ENCODE results near the gene SLC38A2. TPM values are rescaled to one million over a fixed set of nuclear protein-coding genes. Genes with fewer than 3 reads are reported as not detected.
A peak's percentile ranks its signal among the peaks of the same experiment; 100 is the strongest.

The SLC38A2 gene
- total and polyA plus RNA-seq, 2 donors (not counting 1 experiment from before 2014, with no cell fraction given), result 61.6 to 202 TPM

GRCh38 chr12:46382408-46382963 is 9.9 kb upstream of the SLC38A2 start:
- ChIA-PET CTCF (interaction anchor here (0.7 to 0.9 kb wide), 2 partner anchors 33 to 59 kb away, joined by 3 read pairs; no protein-coding TSS in a partner anchor), POLR2A (interaction anchor here (0.6 to 4.2 kb wide), 2 partner anchors 10 to 114 kb away, joined by 4 to 26 read pairs; partner anchors contain the start of genes SLC38A1 and SLC38A2)
- Mint-ChIP-seq H3K27me3 (no peaks in the 10 kb centered on the region), H3K9me3 (ENCODE audit: insufficient read depth) (no peaks in the 10 kb centered on the region), H3K4me3 (peak overlapping the region; percentile 90), H3K27ac (peak overlapping the region; percentile 98), H3K4me1 (peaks cover 40% of the 10 kb centered on the region)
- Histone ChIP-seq H3K9ac (ENCODE audit: low read length) (peak overlapping the region; percentile 93), H3K36me3 (replicated peaks in 1 of 2; ENCODE audit: control extremely low read depth in 1 of 2, control insufficient read depth in 1 of 2, extremely low read depth in 1 of 2, insufficient read depth in 2 of 2, low read length in 1 of 2) (no peaks in the 10 kb centered on the region), H3K4me3 (ENCODE audit: control extremely low read depth in 1 of 5, extremely low read depth in 1 of 5, insufficient read depth in 1 of 5, low read depth in 2 of 5, low read length in 4 of 5) (peak overlapping the region; percentile 49 to 94 (median 84)), H3K9me3 (ENCODE audit: control extremely low read depth in 1 of 3, control insufficient read depth in 2 of 3, insufficient read depth in 1 of 3, low read length in 2 of 3) (no peaks in the 10 kb centered on the region), H2AFZ (ENCODE audit: insufficient read depth, low read depth, low read length, poor library complexity, severe bottlenecking) (peak overlapping the region; percentile 90), H3K4me1 (ENCODE audit: control insufficient read depth in 2 of 2, insufficient read depth in 2 of 2, low read length in 2 of 2) (peaks cover 32 to 38% of the 10 kb centered on the region in 2 donors), H3K79me2 (ENCODE audit: control insufficient read depth, insufficient read depth, low read length) (peaks cover 14% of the 10 kb centered on the region), H3K27me3 (replicated peaks in 1 of 4; ENCODE audit: control extremely low read depth in 1 of 4, control insufficient read depth in 3 of 4, insufficient read depth in 4 of 4, low read length in 3 of 4) (no peaks in the 10 kb centered on the region), H4K20me1 (ENCODE audit: control insufficient read depth, insufficient read depth, low read length, poor library complexity, severe bottlenecking) (no peaks in the 10 kb centered on the region), H3K27ac (ENCODE audit: low read length in 2 of 2) (peak overlapping the region; percentile 94 to 97), H3K4me2 (replicated peaks; ENCODE audit: low read depth, low read length, poor library complexity, severe bottlenecking) (peak overlapping the region; percentile 82)
- no peak for TF ChIP-seq EZH2 (IDR thresholded peaks at IDR 0.05; ENCODE audit: borderline replicate concordance, insufficient read depth, low read depth, low read length, poor library complexity, severe bottlenecking)
- no peak for TF ChIP-seq CTCF (IDR thresholded peaks at IDR 0.05)
- 17% methylated on average over 3 of the region's 16 CpGs for WGBS (ENCODE audit: insufficient coverage)
- DNase-seq (no peak), ATAC-seq (ENCODE audit: low read depth) (no peak)
- intact Hi-C loops (cut with micrococcal nuclease), result loop anchor here (10.0 kb wide), 2 partner anchors 832 to 1168 kb away; partner anchors contain the start of gene ANO6

- H2AFZ ChIP-seq (ENCODE audit: insufficient read depth, low read depth, low read length, poor library complexity, severe bottlenecking), result no peak overlapping the region
Measured at GRCh38 chr12:46380881-46381280, 8.3 kb upstream of the SLC38A2 start.

More at GRCh38 chr12:46380881-46381280, 8.3 kb upstream of the SLC38A2 start:
- H3K4me3 ChIP-seq (ENCODE audit: control extremely low read depth in 1 of 5, extremely low read depth in 1 of 5, insufficient read depth in 1 of 5, low read depth in 2 of 5, low read length in 4 of 5), result no peak overlapping the region
- H3K27ac ChIP-seq (ENCODE audit: low read length in 2 of 2), result no peak overlapping the region
- Mint-ChIP-seq H3K9me3 (ENCODE audit: insufficient read depth) (no peaks in the 10 kb centered on the region), H3K27me3 (no peaks in the 10 kb centered on the region), H3K27ac (peak overlapping the region; percentile 5), H3K4me1 (peaks cover 27% of the 10 kb centered on the region), H3K4me3 (no peak overlapping the region)
- WGBS (ENCODE audit: insufficient coverage), result no CpG with 5 or more reads among the region's 1 CpG
- peaks cover 20 to 26% of the 10 kb centered on the region in 2 donors for H3K4me1 ChIP-seq (ENCODE audit: control insufficient read depth in 2 of 2, insufficient read depth in 2 of 2, low read length in 2 of 2)
- H4K20me1 ChIP-seq (ENCODE audit: control insufficient read depth, insufficient read depth, low read length, poor library complexity, severe bottlenecking), result no peaks in the 10 kb centered on the region
- ChIA-PET CTCF (interaction anchor here (1.0 kb wide), 2 partner anchors 164 to 256 kb away, joined by 3 read pairs; no protein-coding TSS in a partner anchor), POLR2A (no interaction called here)
- peaks cover 14% of the 10 kb centered on the region for H3K79me2 ChIP-seq (ENCODE audit: control insufficient read depth, insufficient read depth, low read length)
- no peak for ATAC-seq (ENCODE audit: low read depth)
- intact Hi-C loops (cut with micrococcal nuclease), result loop anchor here (10.0 kb wide), 2 partner anchors 834 to 1166 kb away; partner anchors contain the start of gene ANO6
- TF ChIP-seq CTCF (IDR thresholded peaks at IDR 0.05) (no peak), EZH2 (IDR thresholded peaks at IDR 0.05; ENCODE audit: borderline replicate concordance, insufficient read depth, low read depth, low read length, poor library complexity, severe bottlenecking) (no peak)
- H3K9ac ChIP-seq (ENCODE audit: low read length), result no peak overlapping the region
- DNase-seq, result no peak
- H3K27me3 ChIP-seq (replicated peaks in 1 of 4; ENCODE audit: control extremely low read depth in 1 of 4, control insufficient read depth in 3 of 4, insufficient read depth in 4 of 4, low read length in 3 of 4), result no peaks in the 10 kb centered on the region
- no peaks in the 10 kb centered on the region for H3K9me3 ChIP-seq (ENCODE audit: control extremely low read depth in 1 of 3, control insufficient read depth in 2 of 3, insufficient read depth in 1 of 3, low read length in 2 of 3)
- H3K4me2 ChIP-seq (replicated peaks; ENCODE audit: low read depth, low read length, poor library complexity, severe bottlenecking), result no peak overlapping the region
- H3K36me3 ChIP-seq (replicated peaks in 1 of 2; ENCODE audit: control extremely low read depth in 1 of 2, control insufficient read depth in 1 of 2, extremely low read depth in 1 of 2, insufficient read depth in 2 of 2, low read length in 1 of 2), result no peaks in the 10 kb centered on the region
